GM19324 (cell line): Measurements from ENCODE around the gene CDH23.

Experiments used
- ATAC-seq: cut with Tn5 transposase; IDR thresholded peaks from one replicate; pipeline ENCODE4 v1.9.1; 2021; ENCODE audit warnings: mild to moderate bottlenecking, moderate library complexity; ENCODE audit not compliant: unreplicated experiment, low FRiP score

The CDH23 gene

GRCh38 chr10:71661060-71661622 is 264.4 kb downstream of the CDH23 start:
- no peak for ATAC-seq

GRCh38 chr10:71661779-71662336 is 265.1 kb downstream of the CDH23 start:
- no peak for ATAC-seq

GRCh38 chr10:71663311-71663710 is 266.6 kb downstream of the CDH23 start:
- no peak for ATAC-seq

- ATAC-seq: no peak
Observed at GRCh38 chr10:71664585-71664984, 267.9 kb downstream of the CDH23 start.

- no peak for ATAC-seq
Observed at GRCh38 chr10:71665456-71665855, 268.7 kb downstream of the CDH23 start.

DNA sequence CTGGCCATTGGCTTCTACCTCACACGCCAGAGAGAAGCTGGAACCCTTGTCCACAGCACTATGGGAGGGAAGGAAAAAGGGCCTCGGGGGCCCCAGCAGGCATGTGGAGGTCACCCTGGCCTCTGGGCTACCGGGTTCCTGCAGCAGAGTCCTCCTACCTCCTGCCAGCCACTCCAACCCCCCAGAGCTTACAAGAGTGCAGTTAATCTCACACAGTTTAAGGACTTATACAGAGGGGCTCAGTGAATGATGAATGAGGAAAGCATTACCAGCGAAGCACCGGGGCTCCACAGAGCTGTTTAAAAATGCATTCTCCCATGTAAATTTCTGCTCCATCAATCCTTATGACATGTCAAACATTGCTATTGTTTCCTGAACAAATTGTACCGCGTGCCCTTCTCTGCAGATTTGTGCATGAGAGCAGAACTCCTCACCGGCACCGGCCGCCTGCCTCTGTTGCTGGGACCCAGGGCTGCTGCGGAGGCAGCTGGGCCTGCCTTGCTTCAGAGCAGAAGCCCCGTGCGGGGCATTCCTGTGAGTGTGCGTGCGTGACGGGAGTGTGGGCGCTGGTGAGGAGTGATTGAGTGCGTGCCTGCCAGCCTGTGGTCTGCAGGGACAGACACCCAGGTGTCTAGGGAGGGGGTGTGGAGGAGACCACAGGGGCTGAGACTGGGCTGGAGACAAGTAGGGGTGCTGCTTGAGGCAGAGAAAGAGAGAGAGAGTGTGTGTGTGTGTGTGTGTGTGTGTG is 270.1 kb downstream of the CDH23 start:
- ATAC-seq: no peak

DNA sequence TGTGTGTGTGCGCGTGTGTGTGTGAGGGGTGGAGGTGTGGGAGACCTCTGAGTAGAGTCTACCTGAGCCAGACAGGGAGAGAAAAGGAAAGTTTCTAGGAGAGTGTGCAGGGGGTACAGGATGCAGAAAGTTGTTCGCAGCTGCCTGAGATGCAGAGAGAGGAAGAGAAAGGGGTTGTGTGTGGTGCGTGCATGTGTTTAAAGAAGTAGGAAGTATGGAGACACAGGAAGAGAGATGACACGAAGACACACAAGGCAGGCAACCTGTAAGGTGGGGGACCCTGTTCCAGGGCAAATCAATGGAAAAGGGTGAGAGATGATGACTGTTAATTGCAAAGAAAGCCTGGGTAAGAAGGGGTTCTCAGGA is 270.6 kb downstream of the CDH23 start:
- ATAC-seq: no peak

DNA sequence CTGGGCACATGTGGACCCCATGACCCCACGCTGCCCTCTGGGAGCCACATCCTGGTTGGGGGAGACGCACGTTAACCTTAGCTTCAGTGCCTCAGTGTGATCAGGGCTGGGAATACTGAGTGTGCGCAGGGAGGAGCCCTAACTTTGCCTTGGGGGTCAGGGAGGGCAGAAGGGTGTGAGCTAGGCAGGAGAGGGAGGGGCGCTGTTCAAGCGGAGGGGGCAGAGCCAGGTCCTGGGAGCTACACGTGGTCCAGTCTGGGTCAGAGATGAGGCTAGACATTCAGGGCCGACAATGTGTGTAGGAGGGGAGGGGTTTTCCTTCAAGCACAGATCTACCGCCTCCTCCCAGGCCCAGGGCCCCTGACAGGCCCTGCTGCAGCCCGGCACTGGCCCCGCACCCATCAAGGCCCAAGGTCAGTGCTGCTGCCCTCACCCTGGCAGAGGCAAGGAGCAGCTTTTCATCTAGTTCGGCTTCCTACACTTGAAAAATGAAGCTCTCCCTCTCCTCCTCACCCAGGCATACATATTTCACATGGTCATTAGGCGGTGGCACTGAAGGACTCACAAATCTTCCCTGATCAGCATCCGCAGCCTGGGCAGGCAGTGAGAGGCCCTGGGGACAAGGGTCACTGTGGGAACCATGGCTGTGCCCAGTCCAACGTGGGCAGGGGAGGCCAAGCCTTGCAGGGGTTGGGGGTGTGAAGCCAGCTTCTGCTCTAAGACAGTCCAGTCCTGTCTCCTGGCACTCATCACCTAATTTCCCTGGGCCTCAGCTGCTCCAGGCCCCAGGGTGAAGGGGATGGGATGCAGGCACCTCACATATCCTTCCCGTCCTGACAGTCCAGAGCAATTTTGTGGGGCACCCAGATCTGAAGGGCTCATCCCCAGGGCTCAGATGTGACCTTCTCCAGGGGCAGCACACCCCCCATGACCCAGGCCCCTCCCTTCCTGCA is 275.6 kb downstream of the CDH23 start:
- no peak for ATAC-seq

DNA sequence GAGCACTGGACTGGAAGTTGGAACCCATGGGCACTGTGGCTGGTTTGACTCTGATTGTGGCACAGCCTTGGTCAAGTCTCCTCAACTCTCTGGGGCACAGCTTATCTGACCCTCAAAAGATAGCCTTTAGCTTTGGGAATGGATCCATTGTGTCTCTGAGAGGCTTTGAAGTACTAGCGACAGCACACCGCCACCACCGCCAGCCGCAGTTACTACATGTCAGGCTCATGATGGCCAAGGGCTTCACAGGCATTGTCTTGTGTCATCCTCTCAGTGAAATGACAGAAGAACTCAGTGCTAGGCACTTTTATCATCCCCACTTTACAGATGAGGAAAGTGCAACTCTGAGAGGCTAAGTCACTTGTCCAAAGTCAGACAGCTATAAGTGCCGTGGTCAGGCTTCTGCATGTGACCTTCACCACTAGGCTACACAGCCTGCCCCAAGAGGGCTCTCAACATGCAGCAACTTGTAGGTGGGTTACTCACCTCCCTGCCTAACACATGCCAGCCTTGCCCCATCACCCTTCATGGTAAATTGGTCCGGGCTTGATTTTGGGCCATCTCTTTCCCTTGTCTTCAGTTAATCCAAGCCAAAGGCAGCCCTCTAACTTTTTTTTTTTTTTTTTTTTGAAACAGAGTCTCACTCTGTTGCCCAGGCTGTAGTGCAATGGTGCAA is 278.7 kb downstream of the CDH23 start:
- no peak for ATAC-seq

DNA sequence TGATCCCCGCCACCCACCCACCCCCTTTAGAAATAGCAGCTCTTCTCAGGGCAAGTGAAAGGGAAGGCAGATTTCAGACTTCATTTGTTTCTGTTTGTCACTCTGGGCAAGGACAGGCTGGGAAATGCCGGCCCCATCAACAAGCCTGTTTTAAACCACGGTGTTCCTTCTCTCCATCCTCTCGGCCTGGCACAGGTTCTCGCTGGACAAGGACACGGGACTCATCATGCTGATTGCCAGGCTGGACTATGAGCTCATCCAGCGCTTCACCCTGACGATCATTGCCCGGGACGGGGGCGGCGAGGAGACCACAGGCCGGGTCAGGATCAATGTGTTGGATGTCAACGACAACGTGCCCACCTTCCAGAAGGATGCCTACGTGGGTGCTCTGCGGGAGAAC is 280.5 kb downstream of the CDH23 start:
- ATAC-seq: no peak

GRCh38 chr10:71678057-71678805 is 281.5 kb downstream of the CDH23 start:
- no peak for ATAC-seq

GRCh38 chr10:71679425-71679824 is 282.7 kb downstream of the CDH23 start:
- no peak for ATAC-seq

DNA sequence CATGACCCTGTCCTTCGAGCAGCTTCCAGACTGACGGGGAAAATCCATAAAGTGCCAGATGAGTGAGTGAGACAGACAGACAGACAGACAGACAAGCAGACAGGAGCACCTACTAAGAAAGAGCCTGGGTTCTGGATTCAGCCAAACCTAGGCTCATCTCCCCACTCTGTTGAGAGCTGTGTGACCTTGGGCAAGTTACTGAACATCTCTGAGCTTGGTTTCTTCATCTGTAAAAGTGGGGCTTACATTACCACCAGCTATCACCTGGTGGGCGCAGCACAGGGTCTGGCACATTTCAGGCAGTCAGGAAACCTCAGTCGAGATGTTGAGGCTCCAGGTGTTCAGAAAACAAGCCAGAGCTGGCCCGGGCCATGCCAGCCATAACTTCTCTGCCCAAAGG is 285.3 kb downstream of the CDH23 start:
- no peak for ATAC-seq

GRCh38 chr10:71683301-71683700 is 286.6 kb downstream of the CDH23 start:
- ATAC-seq: no peak

GRCh38 chr10:71684356-71685173 is 287.8 kb downstream of the CDH23 start:
- ATAC-seq: no peak

DNA sequence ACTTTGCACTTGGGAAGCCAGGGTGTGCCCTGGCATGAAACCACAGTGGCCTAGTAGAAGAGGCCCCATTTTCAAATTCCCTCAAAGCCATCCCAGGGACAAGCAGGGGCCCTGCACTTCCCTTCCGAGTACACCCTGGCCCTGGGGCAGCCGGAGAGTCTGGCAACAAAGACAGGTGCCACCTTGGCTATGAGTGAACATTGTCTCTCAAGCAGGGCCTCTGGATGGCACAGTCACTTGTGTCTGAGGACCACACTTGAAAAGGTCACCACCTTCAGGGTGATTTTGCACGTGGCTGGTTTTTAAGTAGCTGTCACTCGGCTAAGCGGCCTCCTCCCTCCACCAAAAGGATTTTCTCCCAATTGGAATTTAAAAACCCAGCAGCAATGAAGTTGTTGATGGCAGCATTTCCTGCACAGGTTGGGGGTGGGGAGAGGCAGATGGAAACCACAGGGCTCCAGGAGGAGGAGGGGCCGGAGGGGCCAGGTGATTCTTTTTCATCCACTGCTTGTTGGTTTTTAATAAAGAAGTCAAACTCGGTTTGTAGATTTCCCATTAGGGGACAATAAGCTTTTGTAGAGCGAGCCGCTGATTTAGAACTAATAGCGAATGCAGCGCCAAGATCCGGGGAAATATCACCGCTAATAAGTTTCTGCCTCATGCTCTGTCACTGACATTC is 289.0 kb downstream of the CDH23 start:
- no peak for ATAC-seq

- ATAC-seq: no peak
Observed at GRCh38 chr10:71687077-71687476, 290.4 kb downstream of the CDH23 start.

- no peak for ATAC-seq
Observed at GRCh38 chr10:71687480-71687879, 290.8 kb downstream of the CDH23 start.
